Measurements from ENCODE around the gene ARHGEF6. TPM values are rescaled to one million over a fixed set of nuclear protein-coding genes. Genes with fewer than 3 reads are reported as not detected.
"Not testable (repeated sequence)": the region's sequence is repeated elsewhere in the genome, so short reads cannot be mapped to it uniquely, and the experiment has no call there.

The ARHGEF6 gene
- total RNA-seq, 2 experiments from 2014 or later, result 85.0 to 87.1 TPM

- ATAC-seq (ENCODE audit: low read depth) (no peak), DNase-seq (no peak)
- POLR2A ChIA-PET, result interaction anchor here (0.8 kb wide), 1 partner anchor 107 kb away, joined by 4 read pairs; the partner anchor contains the start of gene RBMX
- H3K4me3 Mint-ChIP-seq, result no peak overlapping the region
- H3K36me3 Mint-ChIP-seq, result peaks cover 36% of the 10 kb centered on the region
- no peaks in the 10 kb centered on the region for H3K27me3 Mint-ChIP-seq
- no peak overlapping the region for H3K27ac Mint-ChIP-seq
- H3K4me1 Mint-ChIP-seq, result peaks cover 50% of the 10 kb centered on the region
- no peaks in the 10 kb centered on the region for H3K9me3 Mint-ChIP-seq
Observed at GRCh38 chrX:136773648-136774047, 7.1 kb downstream of the ARHGEF6 start.

DNA sequence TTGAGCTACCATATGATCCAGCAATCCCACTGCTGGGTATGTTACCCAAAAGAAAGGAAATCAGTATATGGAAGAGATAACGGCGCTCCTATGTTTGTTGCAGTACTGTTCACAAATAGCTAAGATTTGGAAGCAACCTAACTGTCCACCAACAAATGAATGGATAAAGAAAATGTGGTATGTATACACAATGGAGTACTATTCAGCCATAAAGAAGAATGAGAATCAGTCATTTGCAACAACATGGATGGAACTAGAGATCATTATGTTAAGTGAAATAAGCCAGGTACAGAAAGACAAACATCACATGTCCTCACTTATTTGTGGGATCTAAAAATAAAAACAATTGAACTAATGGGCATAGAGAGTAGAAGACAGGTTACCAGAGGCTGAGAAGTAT is 8.9 kb downstream of the ARHGEF6 start:
- DNase-seq; H3K27ac Mint-ChIP-seq; H3K9me3 Mint-ChIP-seq; ATAC-seq (ENCODE audit: low read depth); POLR2A ChIA-PET; H3K27me3 Mint-ChIP-seq; H3K4me3 Mint-ChIP-seq: not testable (repeated sequence)
- Mint-ChIP-seq H3K4me1 (peaks cover 49% of the 10 kb centered on the region), H3K36me3 (peaks cover 29% of the 10 kb centered on the region)

DNA sequence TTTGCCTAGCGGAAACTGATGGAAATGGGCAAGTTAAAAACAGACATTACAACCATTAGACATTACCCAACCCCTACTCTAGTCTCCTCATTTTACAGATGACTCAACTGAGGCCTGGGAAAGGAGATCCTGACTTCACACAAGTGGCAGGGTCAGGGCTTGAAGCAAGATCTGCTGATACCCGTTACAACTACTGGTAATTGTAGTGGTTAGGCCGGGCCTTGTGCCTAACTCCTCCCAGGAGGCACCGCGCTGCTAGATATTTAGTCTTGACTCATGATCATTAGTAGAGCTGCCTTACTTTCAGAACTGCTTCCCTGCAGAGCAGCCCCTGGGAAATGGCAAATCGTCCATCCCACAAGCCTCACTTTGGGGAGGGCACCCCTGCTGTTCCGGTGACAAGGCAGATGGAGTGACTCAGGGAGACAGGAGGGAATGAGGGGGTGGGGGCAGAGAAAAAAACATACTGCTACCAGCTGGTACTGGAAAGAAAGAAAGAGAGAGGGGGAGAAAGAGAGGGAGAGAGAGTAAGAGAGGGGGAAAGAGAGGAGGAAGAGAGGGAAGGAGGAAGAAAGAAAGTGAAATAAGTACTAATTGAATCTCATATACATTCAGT is 12.2 kb downstream of the ARHGEF6 start:
- peak overlapping the region; percentile 79 for H3K4me3 Mint-ChIP-seq
- H3K27me3 Mint-ChIP-seq, result no peaks in the 10 kb centered on the region
- no peaks in the 10 kb centered on the region for H3K9me3 Mint-ChIP-seq
- H3K27ac Mint-ChIP-seq, result peak overlapping the region; percentile 84
- POLR2A ChIA-PET, result interaction anchor here (1.1 to 3.8 kb wide), 3 partner anchors 9 to 111 kb away, joined by 5 to 26 read pairs (median 25); partner anchors contain the start of genes ARHGEF6 and RBMX
- peak; percentile 63 for ATAC-seq (ENCODE audit: low read depth)
- peak; percentile 41 for DNase-seq
- H3K4me1 Mint-ChIP-seq, result peaks cover 46% of the 10 kb centered on the region
- H3K36me3 Mint-ChIP-seq, result peaks cover 25% of the 10 kb centered on the region

DNA sequence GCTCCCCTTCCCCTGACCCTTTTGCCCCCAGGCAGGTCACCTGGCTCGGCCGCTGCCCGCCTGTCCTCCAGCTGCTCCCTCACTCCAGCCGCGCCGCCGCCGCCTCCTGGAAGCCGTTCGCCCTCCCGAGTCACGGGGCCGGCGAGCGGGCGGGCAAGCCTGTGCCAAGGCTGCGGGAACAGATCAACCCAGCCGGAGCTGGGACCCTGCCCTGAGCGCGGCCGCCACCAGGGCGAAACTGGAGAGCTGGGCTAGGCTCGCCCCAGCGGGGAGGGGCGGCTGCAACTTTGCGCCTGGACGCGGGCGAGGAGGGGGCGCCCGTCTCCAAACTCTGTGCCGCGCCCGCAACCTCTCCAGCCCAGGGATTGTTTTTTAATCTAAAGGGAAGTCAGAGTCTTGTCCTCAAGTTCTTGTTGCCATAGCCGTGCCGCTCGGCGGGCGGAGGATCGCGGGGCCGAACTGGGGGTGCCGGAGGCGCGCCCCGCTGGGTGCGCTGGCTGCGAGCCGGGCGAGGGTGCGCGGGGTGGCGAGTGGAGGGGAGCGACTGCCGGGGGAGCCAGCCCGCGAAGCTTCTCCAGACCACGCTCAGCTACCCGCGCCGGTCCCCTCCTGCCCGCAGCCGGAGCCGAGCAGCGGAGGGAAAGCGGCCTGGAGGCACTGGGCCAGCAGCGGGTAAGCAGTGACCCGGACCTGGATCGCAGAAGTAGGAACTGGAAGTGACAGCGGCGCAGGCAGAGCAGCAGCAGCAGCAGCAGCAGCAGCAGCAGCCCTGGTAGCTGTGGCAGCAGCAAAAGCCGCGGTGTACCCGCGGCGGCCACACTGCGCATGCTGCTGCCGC is 13.4 kb downstream of the ARHGEF6 start:
- H3K27me3 Mint-ChIP-seq, result no peaks in the 10 kb centered on the region
- peak overlapping the region; percentile 79 for H3K4me3 Mint-ChIP-seq
- peak; percentile 64 for DNase-seq
- H3K27ac Mint-ChIP-seq, result peak overlapping the region; percentile 84
- peaks cover 55% of the 10 kb centered on the region for H3K4me1 Mint-ChIP-seq
- H3K36me3 Mint-ChIP-seq, result peaks cover 18% of the 10 kb centered on the region
- POLR2A ChIA-PET, result interaction anchor here (0.7 to 3.8 kb wide), 6 partner anchors 7 to 112 kb away, joined by 3 to 26 read pairs (median 4); partner anchors contain the start of genes ARHGEF6 and RBMX
- no peaks in the 10 kb centered on the region for H3K9me3 Mint-ChIP-seq
- ATAC-seq (ENCODE audit: low read depth), result peak; percentile 74

DNA sequence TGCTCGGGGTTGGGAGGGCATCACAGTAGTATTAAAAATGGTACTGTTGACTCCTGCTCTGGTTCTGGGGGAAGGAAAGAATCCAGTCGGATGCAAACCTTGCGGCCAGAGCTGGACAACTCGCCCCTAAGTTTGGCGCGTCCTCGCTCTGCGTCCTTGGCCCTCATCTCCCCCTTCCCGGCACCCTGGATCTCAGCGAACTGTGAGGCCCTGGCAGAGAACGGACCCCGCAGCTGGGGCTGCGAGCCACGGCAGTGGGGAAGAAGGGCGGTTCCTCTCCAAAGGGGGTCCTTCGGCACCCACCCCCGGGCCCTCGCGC is 14.0 kb downstream of the ARHGEF6 start:
- no peak for ATAC-seq (ENCODE audit: low read depth)
- no peak for DNase-seq
- Mint-ChIP-seq H3K4me3 (peak overlapping the region; percentile 79), H3K36me3 (peaks cover 14% of the 10 kb centered on the region), H3K27ac (peak overlapping the region; percentile 58), H3K27me3 (no peaks in the 10 kb centered on the region), H3K9me3 (no peaks in the 10 kb centered on the region), H3K4me1 (peaks cover 52% of the 10 kb centered on the region)
- POLR2A ChIA-PET, result interaction anchor here (1.6 to 3.8 kb wide), 3 partner anchors 12 to 112 kb away, joined by 4 to 26 read pairs (median 25); partner anchors contain the start of genes ARHGEF6 and RBMX

DNA sequence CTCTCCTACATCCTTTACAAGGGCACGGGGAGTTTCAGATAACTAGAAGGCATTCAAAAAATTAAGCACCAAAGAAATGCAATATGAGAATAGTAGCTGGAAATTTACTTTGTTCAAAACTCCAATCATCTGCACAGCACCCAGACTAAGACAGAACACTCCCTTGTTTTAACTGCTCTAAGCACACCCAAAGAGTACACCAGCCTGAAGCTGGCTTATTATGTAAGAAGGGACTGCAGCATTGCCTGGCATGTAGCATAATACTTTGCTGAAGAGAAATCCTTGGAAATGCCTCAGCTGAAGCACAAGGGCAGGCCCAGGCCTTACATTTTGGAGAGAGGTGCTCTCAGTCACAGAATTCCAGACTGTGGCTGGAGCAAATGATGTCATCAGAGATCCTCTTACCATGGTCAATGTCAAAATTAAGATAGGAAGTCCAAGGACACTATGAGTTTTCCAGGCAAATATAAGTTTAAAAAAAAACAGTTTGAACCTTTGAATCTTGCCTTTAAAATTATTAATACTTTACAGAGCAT is 14.8 kb downstream of the ARHGEF6 start:
- no peaks in the 10 kb centered on the region for H3K27me3 Mint-ChIP-seq
- peaks cover 51% of the 10 kb centered on the region for H3K4me1 Mint-ChIP-seq
- DNase-seq (no peak), ATAC-seq (ENCODE audit: low read depth) (no peak)
- peak overlapping the region; percentile 31 for H3K27ac Mint-ChIP-seq
- H3K36me3 Mint-ChIP-seq, result peaks cover 13% of the 10 kb centered on the region
- H3K9me3 Mint-ChIP-seq, result no peaks in the 10 kb centered on the region
- POLR2A ChIA-PET, result interaction anchor here (3.8 kb wide), 1 partner anchor 113 kb away, joined by 25 read pairs; the partner anchor contains the start of gene RBMX
- H3K4me3 Mint-ChIP-seq, result peak overlapping the region; percentile 79

GRCh38 chrX:136764206-136764605 is 16.5 kb downstream of the ARHGEF6 start:
- H3K9me3 Mint-ChIP-seq, result no peaks in the 10 kb centered on the region
- no peak overlapping the region for H3K4me3 Mint-ChIP-seq
- peaks cover 18% of the 10 kb centered on the region for H3K36me3 Mint-ChIP-seq

DNA sequence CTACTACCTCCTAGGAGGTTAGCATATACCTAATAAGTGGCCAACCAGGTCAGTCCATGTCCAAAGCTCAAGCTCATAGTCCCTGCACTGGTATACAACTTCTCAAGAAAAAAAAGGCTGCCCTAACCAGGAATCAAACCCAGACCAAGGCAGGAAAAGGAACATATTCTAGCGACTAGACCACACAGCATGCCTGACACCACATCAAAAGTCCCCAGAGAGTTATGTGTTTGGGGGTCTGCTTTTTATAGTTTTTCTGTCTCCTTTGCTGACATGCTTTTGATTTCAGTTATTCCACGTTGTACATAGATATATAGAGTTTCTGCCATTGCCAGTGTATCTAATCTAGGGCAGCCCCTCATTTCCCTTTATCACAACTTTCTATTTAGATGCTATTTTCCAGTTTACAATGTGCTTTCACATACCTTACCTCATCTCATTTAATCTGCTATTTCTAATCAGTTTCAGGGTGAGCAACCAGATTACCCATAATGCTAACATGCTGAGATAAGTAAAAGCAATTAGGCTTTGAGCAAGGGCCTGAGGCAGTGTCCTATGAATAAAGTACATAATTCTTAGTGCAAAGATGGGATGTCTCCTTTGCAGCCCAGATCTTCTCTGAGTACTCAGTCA is 17.8 kb downstream of the ARHGEF6 start:
- peaks cover 20% of the 10 kb centered on the region for H3K36me3 Mint-ChIP-seq
- H3K4me1 Mint-ChIP-seq, result peaks cover 44% of the 10 kb centered on the region
- H3K27ac Mint-ChIP-seq, result peak overlapping the region; percentile 54
- H3K9me3 Mint-ChIP-seq, result no peaks in the 10 kb centered on the region
- H3K27me3 Mint-ChIP-seq, result no peaks in the 10 kb centered on the region
- DNase-seq, result no peak
- peak overlapping the region; percentile 65 for H3K4me3 Mint-ChIP-seq
- POLR2A ChIA-PET, result no interaction called here
- peak; percentile 13 for ATAC-seq (ENCODE audit: low read depth)

More at GRCh38 chrX:136764206-136764605, 16.5 kb downstream of the ARHGEF6 start:
- POLR2A ChIA-PET, result interaction anchor here (1.2 kb wide), 1 partner anchor 116 kb away, joined by 5 read pairs; the partner anchor contains the start of gene RBMX
- no peak for DNase-seq
- ATAC-seq (ENCODE audit: low read depth), result no peak
- no peaks in the 10 kb centered on the region for H3K27me3 Mint-ChIP-seq
- H3K27ac Mint-ChIP-seq, result no peak overlapping the region
- peaks cover 49% of the 10 kb centered on the region for H3K4me1 Mint-ChIP-seq

DNA sequence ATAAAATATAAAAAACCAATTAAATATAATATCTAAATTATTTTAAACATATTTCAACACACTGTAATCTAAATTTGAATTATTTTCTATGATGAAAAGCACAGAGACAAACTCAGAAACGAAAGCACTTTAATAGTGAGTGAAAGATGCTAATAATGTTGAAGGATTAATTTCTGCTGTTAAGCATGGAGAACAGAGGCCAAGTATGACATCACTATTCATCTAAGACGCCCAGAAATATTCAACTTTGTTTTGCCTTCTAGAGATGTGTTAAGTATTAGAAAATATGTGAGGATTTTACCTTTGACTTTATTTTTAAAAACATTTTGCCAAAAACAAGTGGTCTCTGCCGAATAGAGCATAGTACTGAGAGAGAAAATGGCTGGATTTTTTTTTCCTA is 19.3 kb downstream of the ARHGEF6 start:
- no peaks in the 10 kb centered on the region for H3K27me3 Mint-ChIP-seq
- POLR2A ChIA-PET, result no interaction called here
- DNase-seq (no peak), ATAC-seq (ENCODE audit: low read depth) (no peak)
- H3K4me3 Mint-ChIP-seq, result no peak overlapping the region
- H3K27ac Mint-ChIP-seq, result no peak overlapping the region
- H3K36me3 Mint-ChIP-seq, result peaks cover 25% of the 10 kb centered on the region
- no peaks in the 10 kb centered on the region for H3K9me3 Mint-ChIP-seq
- H3K4me1 Mint-ChIP-seq, result peaks cover 50% of the 10 kb centered on the region

- ATAC-seq (ENCODE audit: low read depth), result peak; percentile 72
- POLR2A ChIA-PET, result interaction anchor here (1.2 to 1.5 kb wide), 2 partner anchors 8 to 120 kb away, joined by 5 read pairs; partner anchors contain the start of gene RBMX
- DNase-seq, result no peak
- Mint-ChIP-seq H3K36me3 (peaks cover 23% of the 10 kb centered on the region), H3K27ac (peak overlapping the region; percentile 9), H3K4me3 (peak overlapping the region; percentile 11), H3K27me3 (no peaks in the 10 kb centered on the region), H3K4me1 (peaks cover 41% of the 10 kb centered on the region), H3K9me3 (no peaks in the 10 kb centered on the region)
Observed at GRCh38 chrX:136759968-136760367, 20.8 kb downstream of the ARHGEF6 start.

- ATAC-seq (ENCODE audit: low read depth), result no peak
- H3K27ac Mint-ChIP-seq, result no peak overlapping the region
- no peaks in the 10 kb centered on the region for H3K27me3 Mint-ChIP-seq
- H3K4me3 Mint-ChIP-seq, result no peak overlapping the region
- H3K9me3 Mint-ChIP-seq, result no peaks in the 10 kb centered on the region
- peaks cover 23% of the 10 kb centered on the region for H3K36me3 Mint-ChIP-seq
- peaks cover 44% of the 10 kb centered on the region for H3K4me1 Mint-ChIP-seq
- POLR2A ChIA-PET, result interaction anchor here (0.8 kb wide), 1 partner anchor 12 kb away, joined by 4 read pairs; no protein-coding TSS in a partner anchor
- no peak for DNase-seq
Observed at GRCh38 chrX:136755411-136755810, 25.3 kb downstream of the ARHGEF6 start.

GRCh38 chrX:136754651-136755050 is 26.1 kb downstream of the ARHGEF6 start:
- Mint-ChIP-seq H3K4me3 (peak overlapping the region; percentile 22), H3K4me1 (peaks cover 40% of the 10 kb centered on the region), H3K27me3 (no peaks in the 10 kb centered on the region), H3K9me3 (no peaks in the 10 kb centered on the region), H3K27ac (no peak overlapping the region), H3K36me3 (peaks cover 18% of the 10 kb centered on the region)
- peak; percentile 42 for DNase-seq
- POLR2A ChIA-PET, result interaction anchor here (0.7 to 0.8 kb wide), 3 partner anchors 13 to 152 kb away, joined by 3 to 4 read pairs (median 3); no protein-coding TSS in a partner anchor
- peak; percentile 86 for ATAC-seq (ENCODE audit: low read depth)

DNA sequence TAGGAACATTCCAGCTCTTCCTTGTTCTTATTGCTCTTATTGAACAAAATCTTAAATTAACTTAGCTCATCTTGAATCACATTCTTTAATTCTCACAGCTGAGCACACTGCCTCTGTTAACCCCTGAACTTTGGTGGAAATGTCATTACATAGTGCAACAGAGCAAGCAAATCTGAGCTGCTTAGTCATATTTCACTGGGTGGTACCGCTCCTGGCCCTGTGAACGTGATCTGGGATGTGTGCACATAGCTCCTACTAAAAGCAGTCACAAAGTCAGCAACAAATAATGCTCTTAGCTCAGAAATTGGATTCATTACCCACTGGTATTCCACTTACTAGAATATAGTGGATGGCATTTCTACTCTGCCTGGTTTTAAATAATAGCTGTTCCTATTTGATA is 27.9 kb downstream of the ARHGEF6 start:
- H3K4me3 Mint-ChIP-seq, result no peak overlapping the region
- POLR2A ChIA-PET, result interaction anchor here (0.8 to 1.8 kb wide), 2 partner anchors 14 to 128 kb away, joined by 3 to 4 read pairs; partner anchors contain the start of gene RBMX
- peaks cover 14% of the 10 kb centered on the region for H3K36me3 Mint-ChIP-seq
- no peaks in the 10 kb centered on the region for H3K27me3 Mint-ChIP-seq
- peaks cover 47% of the 10 kb centered on the region for H3K4me1 Mint-ChIP-seq
- no peak overlapping the region for H3K27ac Mint-ChIP-seq
- no peak for DNase-seq
- H3K9me3 Mint-ChIP-seq, result no peaks in the 10 kb centered on the region
- no peak for ATAC-seq (ENCODE audit: low read depth)
